ENCODE data around the gene FYN.

FYN gene

DNA sequence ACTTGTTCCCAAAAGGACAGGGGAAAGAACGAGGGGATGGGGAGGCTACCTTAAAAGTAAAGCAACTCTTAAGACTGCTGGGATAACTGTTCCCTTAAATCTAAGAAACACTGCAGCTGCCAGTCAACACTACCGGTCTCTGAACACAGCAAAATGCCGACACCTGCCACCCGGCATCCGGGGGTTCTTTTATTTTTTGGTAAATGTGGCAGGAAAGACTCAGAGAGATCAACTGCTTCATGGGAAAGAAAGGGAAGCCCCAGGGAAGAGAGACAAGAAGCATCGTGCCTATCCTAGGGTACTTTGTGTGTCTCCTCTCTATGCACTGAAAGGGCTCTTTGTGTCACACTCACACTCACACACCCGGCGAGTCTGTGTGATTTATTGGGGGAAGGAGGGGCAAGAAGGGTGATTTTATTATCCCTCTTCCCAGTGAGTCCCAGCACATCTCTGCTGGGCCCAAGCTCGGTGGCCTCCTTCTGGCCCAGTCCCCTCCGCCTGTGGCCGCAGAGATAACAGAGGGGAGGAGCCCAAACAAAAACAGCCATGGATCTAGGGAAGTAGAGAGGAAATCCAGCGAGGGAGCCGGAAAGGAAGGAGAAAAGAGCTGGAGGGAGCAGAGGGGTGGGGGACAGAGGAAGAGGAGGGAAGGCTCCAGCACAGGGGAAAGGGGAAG, 1.4 kb downstream of the FYN start:
- DNase-seq (ENCODE audit: extremely low read depth, low read depth) = no peak
- TF ChIP-seq, protein P1, sequence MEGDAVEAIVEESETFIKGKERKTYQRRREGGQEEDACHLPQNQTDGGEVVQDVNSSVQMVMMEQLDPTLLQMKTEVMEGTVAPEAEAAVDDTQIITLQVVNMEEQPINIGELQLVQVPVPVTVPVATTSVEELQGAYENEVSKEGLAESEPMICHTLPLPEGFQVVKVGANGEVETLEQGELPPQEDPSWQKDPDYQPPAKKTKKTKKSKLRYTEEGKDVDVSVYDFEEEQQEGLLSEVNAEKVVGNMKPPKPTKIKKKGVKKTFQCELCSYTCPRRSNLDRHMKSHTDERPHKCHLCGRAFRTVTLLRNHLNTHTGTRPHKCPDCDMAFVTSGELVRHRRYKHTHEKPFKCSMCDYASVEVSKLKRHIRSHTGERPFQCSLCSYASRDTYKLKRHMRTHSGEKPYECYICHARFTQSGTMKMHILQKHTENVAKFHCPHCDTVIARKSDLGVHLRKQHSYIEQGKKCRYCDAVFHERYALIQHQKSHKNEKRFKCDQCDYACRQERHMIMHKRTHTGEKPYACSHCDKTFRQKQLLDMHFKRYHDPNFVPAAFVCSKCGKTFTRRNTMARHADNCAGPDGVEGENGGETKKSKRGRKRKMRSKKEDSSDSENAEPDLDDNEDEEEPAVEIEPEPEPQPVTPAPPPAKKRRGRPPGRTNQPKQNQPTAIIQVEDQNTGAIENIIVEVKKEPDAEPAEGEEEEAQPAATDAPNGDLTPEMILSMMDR (IDR thresholded peaks at IDR 0.05; ENCODE audit: low read depth, low read length, missing control alignments) = no peak
- H3K4me3 ChIP-seq (replicated peaks; ENCODE audit: low read depth, low read length) = peak overlapping the region; percentile 62

DNA sequence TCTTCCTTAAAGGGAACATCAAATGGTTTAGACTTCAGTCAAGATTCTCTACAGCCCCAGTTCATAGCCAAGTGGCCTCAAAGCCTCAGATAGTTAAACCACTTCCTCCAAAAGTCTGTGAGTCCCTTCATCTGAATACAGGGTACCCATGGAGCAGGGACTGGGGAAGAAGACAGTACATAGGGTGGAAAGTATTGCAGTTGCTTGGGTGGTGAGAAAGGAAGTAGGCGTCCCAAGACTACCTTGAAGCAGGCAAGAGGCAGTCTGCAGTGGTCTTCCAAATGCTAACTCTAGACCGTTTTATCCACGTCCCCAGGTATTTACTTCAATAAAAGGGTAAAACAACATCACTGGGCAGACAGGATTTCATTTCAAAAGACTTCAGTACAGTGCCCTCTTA, 2.0 kb downstream of the FYN start:
- TF ChIP-seq, protein P1 (IDR thresholded peaks at IDR 0.05; ENCODE audit: low read depth, low read length, missing control alignments) = no peak
- no peak for DNase-seq (ENCODE audit: extremely low read depth, low read depth)
- peak overlapping the region; percentile 62 for H3K4me3 ChIP-seq (replicated peaks; ENCODE audit: low read depth, low read length)

DNA sequence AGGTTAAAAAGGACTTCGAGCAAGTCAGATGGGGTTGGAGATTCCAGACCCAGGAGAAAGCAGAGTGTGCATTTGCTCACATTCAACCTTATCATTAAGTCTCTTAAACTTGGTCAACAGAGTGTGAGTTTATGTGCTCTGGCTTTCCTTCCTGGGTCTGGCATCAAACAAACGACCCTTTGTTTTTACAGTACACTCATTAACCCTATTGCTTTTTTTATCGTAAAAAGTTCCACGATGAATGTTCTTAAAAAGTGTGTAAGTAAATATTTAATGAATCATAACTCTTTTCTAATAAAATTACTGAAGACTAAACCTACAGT, 2.5 kb downstream of the FYN start:
- TF ChIP-seq, protein P1 (IDR thresholded peaks at IDR 0.05; ENCODE audit: low read depth, low read length, missing control alignments) = no peak
- H3K4me3 ChIP-seq (replicated peaks; ENCODE audit: low read depth, low read length) = no peak overlapping the region
- no peak for DNase-seq (ENCODE audit: extremely low read depth, low read depth)

DNA sequence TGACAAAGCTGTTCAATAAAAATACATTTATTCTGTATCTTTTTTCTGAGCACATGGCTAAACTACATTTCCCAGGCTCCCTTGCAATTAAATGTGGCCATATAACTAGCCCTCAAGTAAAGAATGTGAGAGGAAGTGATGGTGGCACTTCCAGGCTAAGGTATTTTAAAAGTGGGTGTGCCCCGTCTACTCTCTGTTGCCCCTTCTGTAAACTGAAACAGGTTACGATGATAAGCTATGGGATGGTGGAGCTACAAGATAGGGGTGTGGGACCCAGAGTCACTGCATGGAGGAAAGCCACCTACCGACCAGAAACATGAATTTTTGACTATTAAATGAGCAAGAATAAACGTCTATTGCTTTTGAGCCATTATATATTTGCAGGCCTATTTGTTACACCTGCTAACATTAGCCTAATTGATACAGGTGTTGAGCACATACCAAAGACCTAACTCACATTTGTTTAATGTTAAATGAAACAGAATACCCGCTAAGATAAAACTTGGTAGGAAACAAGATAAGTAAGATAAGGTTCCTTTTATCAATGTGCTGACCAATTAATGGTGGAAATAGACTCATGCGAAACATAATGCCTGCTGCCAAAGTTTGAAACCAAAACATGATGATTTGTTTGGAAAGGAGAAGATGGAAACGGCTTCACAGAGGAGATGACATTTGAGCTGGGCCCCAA, 3.1 kb downstream of the FYN start:
- TF ChIP-seq, protein P1 (IDR thresholded peaks at IDR 0.05; ENCODE audit: low read depth, low read length, missing control alignments) = no peak
- no peak for DNase-seq (ENCODE audit: extremely low read depth, low read depth)
- no peak overlapping the region for H3K4me3 ChIP-seq (replicated peaks; ENCODE audit: low read depth, low read length)

DNA sequence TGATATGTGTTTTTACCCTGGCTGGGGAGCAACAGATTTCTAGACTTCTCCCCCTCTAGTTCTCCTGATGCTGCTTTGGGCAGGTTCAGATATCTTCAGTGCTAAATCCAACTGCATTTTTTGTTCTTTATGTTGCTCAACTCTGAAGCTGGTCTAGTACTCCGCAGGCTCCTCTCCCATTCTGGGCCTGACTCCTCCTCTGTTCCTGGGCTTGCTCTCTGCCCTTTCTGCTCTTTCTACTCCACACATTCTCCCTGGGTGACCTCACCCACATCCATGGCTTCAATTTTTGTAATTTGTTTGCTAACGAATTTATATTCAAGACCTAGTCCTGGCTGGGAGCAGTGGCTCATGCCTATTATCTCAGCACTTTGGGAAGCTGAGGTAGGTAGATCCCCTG, 6.4 kb downstream of the FYN start:
- TF ChIP-seq, protein P1 (IDR thresholded peaks at IDR 0.05; ENCODE audit: low read depth, low read length, missing control alignments) = no peak
- H3K4me3 ChIP-seq (replicated peaks; ENCODE audit: low read depth, low read length) = no peak overlapping the region
- DNase-seq (ENCODE audit: extremely low read depth, low read depth) = no peak

DNA sequence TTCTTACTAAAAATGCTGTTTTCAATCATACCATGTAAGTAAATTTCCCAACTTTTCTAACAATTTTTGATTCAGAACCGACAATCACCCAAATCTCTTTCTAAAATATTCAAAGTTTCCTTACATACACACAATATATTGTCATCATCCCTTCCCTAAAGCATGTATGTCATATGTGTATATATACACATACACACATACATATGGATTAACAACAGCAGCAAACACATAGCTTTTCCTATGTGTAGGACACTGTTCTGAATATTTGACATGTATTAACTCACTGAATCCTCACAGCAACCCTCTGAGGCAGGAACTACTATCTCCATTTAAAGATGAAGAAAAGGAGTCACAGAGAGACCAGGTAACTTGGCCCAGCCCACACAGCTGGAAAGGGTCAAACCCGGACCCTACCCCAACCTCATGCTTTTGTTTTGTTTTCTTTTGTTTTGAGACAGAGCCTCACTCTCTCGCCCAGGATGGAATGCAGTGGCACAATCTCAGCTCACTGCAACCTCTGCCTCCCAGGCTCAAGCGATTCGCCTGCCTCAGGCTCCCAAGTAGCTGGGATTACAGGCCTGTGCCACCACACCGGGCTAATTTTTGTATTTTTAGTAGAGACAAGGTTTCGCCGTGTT, 7.2 kb downstream of the FYN start:
- TF ChIP-seq, protein P1 (IDR thresholded peaks at IDR 0.05; ENCODE audit: low read depth, low read length, missing control alignments) = no peak
- DNase-seq (ENCODE audit: extremely low read depth, low read depth) = no peak
- no peak overlapping the region for H3K4me3 ChIP-seq (replicated peaks; ENCODE audit: low read depth, low read length)
